Measurements from ENCODE around the gene TDRD10. TPM values are rescaled to one million over a fixed set of nuclear protein-coding genes. Genes with fewer than 3 reads are reported as not detected.
A peak's percentile ranks its signal among the peaks of the same experiment; 100 is the strongest.

TDRD10 gene
- total RNA-seq, 1 donor from 2014 or later, result 27.8 TPM

DNA sequence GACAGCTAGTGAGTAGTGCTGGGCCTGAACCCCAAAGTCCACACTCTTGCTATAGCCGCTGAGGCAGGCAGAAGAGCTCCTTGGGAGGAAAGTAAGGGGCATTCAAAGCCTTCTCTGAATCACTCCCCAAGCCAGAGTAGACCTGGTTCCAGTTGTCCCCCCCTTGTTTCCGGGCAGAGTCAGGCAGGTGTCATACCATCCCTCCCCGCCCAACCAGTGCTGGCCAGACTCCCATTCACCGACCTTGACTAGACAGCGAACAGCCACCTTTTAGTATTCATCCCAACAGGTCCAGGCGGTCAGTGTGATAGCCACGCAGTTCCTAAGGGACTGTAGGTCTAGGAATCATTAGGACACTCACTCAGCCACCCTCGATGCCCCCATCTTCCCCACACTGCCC lies 77.4 kb downstream of the TDRD10 start:
- Mint-ChIP-seq H3K27ac (ENCODE audit: unreplicated experiment) (no peak overlapping the region), H3K4me1 (ENCODE audit: unreplicated experiment) (peaks cover 19% of the 10 kb centered on the region), H3K27me3 (ENCODE audit: unreplicated experiment) (peaks cover 13% of the 10 kb centered on the region), H3K9me3 (ENCODE audit: unreplicated experiment) (no peaks in the 10 kb centered on the region), H3K4me3 (ENCODE audit: unreplicated experiment) (peak overlapping the region; percentile 42), H3K36me3 (ENCODE audit: low read depth, unreplicated experiment) (peaks cover 27% of the 10 kb centered on the region)
- DNase-seq (ENCODE audit: low spot score), result no peak
- TF ChIP-seq, protein P1, sequence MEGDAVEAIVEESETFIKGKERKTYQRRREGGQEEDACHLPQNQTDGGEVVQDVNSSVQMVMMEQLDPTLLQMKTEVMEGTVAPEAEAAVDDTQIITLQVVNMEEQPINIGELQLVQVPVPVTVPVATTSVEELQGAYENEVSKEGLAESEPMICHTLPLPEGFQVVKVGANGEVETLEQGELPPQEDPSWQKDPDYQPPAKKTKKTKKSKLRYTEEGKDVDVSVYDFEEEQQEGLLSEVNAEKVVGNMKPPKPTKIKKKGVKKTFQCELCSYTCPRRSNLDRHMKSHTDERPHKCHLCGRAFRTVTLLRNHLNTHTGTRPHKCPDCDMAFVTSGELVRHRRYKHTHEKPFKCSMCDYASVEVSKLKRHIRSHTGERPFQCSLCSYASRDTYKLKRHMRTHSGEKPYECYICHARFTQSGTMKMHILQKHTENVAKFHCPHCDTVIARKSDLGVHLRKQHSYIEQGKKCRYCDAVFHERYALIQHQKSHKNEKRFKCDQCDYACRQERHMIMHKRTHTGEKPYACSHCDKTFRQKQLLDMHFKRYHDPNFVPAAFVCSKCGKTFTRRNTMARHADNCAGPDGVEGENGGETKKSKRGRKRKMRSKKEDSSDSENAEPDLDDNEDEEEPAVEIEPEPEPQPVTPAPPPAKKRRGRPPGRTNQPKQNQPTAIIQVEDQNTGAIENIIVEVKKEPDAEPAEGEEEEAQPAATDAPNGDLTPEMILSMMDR (IDR thresholded peaks at IDR 0.05; ENCODE audit: unreplicated experiment), result no peak

DNA sequence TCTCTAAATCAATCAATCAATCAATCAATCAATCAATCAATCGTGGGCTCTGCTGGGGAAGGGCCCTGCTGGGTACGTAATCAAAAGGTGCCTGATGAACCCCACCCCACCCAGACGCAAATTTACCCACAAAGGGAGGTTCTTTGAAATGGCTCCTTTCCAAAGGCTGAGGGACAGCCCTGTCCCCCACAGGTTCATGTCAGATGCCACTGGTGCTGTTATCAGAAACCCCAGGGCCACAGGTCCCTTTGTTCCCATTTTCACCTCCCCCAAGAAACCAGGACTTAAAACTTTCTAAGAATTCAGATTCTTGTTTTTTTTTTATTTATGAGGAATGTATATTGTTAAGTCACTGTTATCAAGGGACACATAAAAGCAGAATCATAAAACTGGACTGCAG lies 79.7 kb downstream of the TDRD10 start:
- DNase-seq (ENCODE audit: low spot score), result no peak
- Mint-ChIP-seq H3K4me1 (ENCODE audit: unreplicated experiment) (peaks cover 30% of the 10 kb centered on the region), H3K27ac (ENCODE audit: unreplicated experiment) (no peak overlapping the region), H3K36me3 (ENCODE audit: low read depth, unreplicated experiment) (peaks cover 44% of the 10 kb centered on the region), H3K9me3 (ENCODE audit: unreplicated experiment) (no peaks in the 10 kb centered on the region), H3K4me3 (ENCODE audit: unreplicated experiment) (peak overlapping the region; percentile 68), H3K27me3 (ENCODE audit: unreplicated experiment) (peaks cover 13% of the 10 kb centered on the region)
- TF ChIP-seq, protein P1 (IDR thresholded peaks at IDR 0.05; ENCODE audit: unreplicated experiment), result no peak

DNA sequence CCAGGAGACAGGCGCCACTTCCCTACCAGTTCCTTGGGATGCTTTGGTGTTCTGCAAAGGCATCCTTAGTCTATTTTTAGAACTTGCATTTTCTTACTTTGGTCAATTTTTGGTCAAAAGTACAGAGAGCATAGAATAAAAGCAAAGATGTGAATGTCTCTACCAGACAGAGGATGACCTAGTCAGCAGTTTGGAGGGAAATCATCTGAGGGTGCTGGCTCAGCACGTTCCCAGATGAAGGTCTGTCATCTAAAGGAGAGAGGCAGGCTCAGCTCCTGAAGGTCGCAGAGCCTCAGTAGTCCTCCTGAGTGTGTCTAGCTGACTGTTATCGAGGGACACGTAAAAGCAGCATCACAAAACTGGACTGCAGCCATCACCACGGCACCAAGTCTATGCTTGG lies 80.9 kb downstream of the TDRD10 start:
- Mint-ChIP-seq H3K36me3 (ENCODE audit: low read depth, unreplicated experiment) (peaks cover 54% of the 10 kb centered on the region), H3K4me1 (ENCODE audit: unreplicated experiment) (peaks cover 27% of the 10 kb centered on the region)
- TF ChIP-seq, protein P1 (IDR thresholded peaks at IDR 0.05; ENCODE audit: unreplicated experiment), result no peak

DNA sequence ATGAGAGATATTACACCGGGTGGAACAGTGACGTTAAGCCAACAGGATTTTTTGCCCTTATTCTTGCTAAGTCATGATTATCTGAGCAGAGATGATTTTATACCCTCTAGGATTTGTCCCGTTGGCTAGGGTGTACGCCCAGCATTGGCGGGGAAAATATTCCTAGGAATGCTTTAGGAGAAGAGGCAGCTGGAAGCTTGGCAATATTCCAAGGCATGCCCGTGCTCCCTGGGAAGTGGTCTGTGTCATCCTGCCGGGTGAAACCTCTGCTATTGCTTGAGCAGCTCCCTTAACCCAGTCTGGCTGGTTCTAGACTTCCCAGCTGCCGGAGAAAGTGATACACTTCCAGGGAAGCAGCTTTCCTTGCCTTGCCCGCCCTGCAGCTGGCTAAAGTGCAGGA lies 81.8 kb downstream of the TDRD10 start:
- peaks cover 59% of the 10 kb centered on the region for H3K36me3 Mint-ChIP-seq (ENCODE audit: low read depth, unreplicated experiment)
- H3K27ac Mint-ChIP-seq (ENCODE audit: unreplicated experiment), result no peak overlapping the region
- H3K27me3 Mint-ChIP-seq (ENCODE audit: unreplicated experiment), result peaks cover 9% of the 10 kb centered on the region
- no peak for DNase-seq (ENCODE audit: low spot score)
- H3K4me3 Mint-ChIP-seq (ENCODE audit: unreplicated experiment), result no peak overlapping the region
- H3K9me3 Mint-ChIP-seq (ENCODE audit: unreplicated experiment), result no peaks in the 10 kb centered on the region
- H3K4me1 Mint-ChIP-seq (ENCODE audit: unreplicated experiment), result peaks cover 20% of the 10 kb centered on the region
- TF ChIP-seq, protein P1 (IDR thresholded peaks at IDR 0.05; ENCODE audit: unreplicated experiment), result no peak

More for the DNA sequence above, 80.9 kb downstream of the TDRD10 start:
- peaks cover 11% of the 10 kb centered on the region for H3K27me3 Mint-ChIP-seq (ENCODE audit: unreplicated experiment)
- DNase-seq (ENCODE audit: low spot score), result no peak
- no peaks in the 10 kb centered on the region for H3K9me3 Mint-ChIP-seq (ENCODE audit: unreplicated experiment)
- no peak overlapping the region for H3K27ac Mint-ChIP-seq (ENCODE audit: unreplicated experiment)
- H3K4me3 Mint-ChIP-seq (ENCODE audit: unreplicated experiment), result no peak overlapping the region

DNA sequence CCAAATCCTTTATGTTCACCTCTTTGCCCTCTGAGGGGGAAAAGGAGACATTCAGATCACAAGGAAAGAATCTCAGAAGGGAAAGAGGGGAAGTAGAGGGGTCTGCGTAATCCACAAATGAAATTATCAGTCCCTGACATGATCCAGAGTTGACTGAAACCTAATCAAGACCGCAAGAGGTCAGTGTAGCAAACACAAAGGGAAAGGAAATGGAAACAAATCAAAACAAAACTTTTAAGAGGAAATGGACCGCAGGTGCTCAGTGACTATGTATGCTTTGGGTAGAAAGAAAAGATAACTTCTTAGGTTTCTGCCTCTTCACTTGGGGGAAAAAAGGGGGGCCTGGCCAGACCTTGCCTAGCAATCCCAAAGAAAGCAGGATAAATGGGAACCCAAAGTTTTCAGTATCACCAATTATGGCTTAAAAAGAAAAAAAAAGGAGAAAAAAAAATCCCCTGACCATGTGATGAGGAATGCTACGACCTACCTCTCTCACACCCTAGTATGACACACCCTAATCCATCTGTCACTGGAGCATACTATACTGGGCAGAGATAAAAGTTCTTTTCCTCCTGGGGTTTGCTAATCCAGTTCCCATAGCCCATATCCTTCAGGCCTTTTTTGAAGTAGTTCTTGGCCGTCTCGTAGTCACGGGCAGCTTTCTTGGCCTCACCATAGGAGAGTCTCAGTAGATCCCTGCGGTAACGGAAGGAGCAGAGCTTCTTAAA lies 82.4 kb downstream of the TDRD10 start:
- H3K4me3 Mint-ChIP-seq (ENCODE audit: unreplicated experiment), result no peak overlapping the region
- peak overlapping the region; percentile 48 for H3K27ac Mint-ChIP-seq (ENCODE audit: unreplicated experiment)
- TF ChIP-seq, protein P1 (IDR thresholded peaks at IDR 0.05; ENCODE audit: unreplicated experiment), result no peak
- peaks cover 5% of the 10 kb centered on the region for H3K27me3 Mint-ChIP-seq (ENCODE audit: unreplicated experiment)
- H3K4me1 Mint-ChIP-seq (ENCODE audit: unreplicated experiment), result peaks cover 18% of the 10 kb centered on the region
- no peaks in the 10 kb centered on the region for H3K9me3 Mint-ChIP-seq (ENCODE audit: unreplicated experiment)
- no peak for DNase-seq (ENCODE audit: low spot score)
- peaks cover 57% of the 10 kb centered on the region for H3K36me3 Mint-ChIP-seq (ENCODE audit: low read depth, unreplicated experiment)

Data from endothelial cell (in vitro differentiated cells).